Measurements from ENCODE around the gene GPD1L. TPM values are rescaled to one million over a fixed set of nuclear protein-coding genes. Genes with fewer than 3 reads are reported as not detected.

GPD1L gene
- total and polyA plus RNA-seq, 2 donors (not counting 1 experiment from before 2014, with no cell fraction given): 4.7 to 9.3 TPM

DNA sequence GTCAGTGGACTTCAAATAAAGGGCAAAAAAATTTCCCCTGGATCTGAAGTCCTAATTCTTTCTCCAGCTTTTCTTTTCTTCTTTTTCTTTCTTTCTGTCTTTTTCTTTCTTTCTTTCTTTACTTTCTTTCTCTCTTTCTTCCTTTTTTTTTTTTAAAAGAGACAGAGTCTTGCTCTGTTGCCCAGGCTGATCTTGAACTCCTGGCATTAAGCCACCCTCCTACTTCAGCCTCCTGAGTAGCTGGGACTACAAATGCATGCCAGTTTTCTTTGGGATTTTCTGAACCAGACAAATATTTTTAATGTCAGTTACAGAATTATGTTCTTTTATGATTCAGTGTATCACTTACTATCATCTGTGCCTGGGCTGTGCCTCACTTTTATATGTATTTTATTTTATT, 86.7 kb downstream of the GPD1L start:
- Mint-ChIP-seq H3K27me3 (peaks cover 5% of the 10 kb centered on the region), H3K27ac (no peak overlapping the region), H3K4me3 (no peak overlapping the region), H3K4me1 (no peaks in the 10 kb centered on the region), H3K9me3 (ENCODE audit: insufficient read depth) (no peaks in the 10 kb centered on the region)
- intact Hi-C loops (cut with micrococcal nuclease): no loop called here
- H3K4me3 ChIP-seq (ENCODE audit: control extremely low read depth in 1 of 5, extremely low read depth in 1 of 5, insufficient read depth in 1 of 5, low read depth in 2 of 5, low read length in 4 of 5): no peak overlapping the region
- CTCF ChIA-PET: no interaction called here
- no peak overlapping the region for H3K4me2 ChIP-seq (replicated peaks; ENCODE audit: low read depth, low read length, poor library complexity, severe bottlenecking)
- H3K79me2 ChIP-seq (ENCODE audit: control insufficient read depth, insufficient read depth, low read length): no peaks in the 10 kb centered on the region
- H3K9me3 ChIP-seq (ENCODE audit: control extremely low read depth in 1 of 3, control insufficient read depth in 2 of 3, insufficient read depth in 1 of 3, low read length in 2 of 3): no peaks in the 10 kb centered on the region
- no peak overlapping the region for H3K9ac ChIP-seq (ENCODE audit: low read length)
- POLR2A ChIA-PET: no interaction called here
- no peaks in the 10 kb centered on the region for H3K36me3 ChIP-seq (replicated peaks in 1 of 2; ENCODE audit: control extremely low read depth in 1 of 2, control insufficient read depth in 1 of 2, extremely low read depth in 1 of 2, insufficient read depth in 2 of 2, low read length in 1 of 2)
- no peak overlapping the region for H3K27ac ChIP-seq (ENCODE audit: low read length in 2 of 2)
- no peaks in the 10 kb centered on the region for H3K4me1 ChIP-seq (ENCODE audit: control insufficient read depth in 2 of 2, insufficient read depth in 2 of 2, low read length in 2 of 2)
- TF ChIP-seq, protein P1, sequence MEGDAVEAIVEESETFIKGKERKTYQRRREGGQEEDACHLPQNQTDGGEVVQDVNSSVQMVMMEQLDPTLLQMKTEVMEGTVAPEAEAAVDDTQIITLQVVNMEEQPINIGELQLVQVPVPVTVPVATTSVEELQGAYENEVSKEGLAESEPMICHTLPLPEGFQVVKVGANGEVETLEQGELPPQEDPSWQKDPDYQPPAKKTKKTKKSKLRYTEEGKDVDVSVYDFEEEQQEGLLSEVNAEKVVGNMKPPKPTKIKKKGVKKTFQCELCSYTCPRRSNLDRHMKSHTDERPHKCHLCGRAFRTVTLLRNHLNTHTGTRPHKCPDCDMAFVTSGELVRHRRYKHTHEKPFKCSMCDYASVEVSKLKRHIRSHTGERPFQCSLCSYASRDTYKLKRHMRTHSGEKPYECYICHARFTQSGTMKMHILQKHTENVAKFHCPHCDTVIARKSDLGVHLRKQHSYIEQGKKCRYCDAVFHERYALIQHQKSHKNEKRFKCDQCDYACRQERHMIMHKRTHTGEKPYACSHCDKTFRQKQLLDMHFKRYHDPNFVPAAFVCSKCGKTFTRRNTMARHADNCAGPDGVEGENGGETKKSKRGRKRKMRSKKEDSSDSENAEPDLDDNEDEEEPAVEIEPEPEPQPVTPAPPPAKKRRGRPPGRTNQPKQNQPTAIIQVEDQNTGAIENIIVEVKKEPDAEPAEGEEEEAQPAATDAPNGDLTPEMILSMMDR (IDR thresholded peaks at IDR 0.05): no peak
- no peak for TF ChIP-seq EZH2 (IDR thresholded peaks at IDR 0.05; ENCODE audit: borderline replicate concordance, insufficient read depth, low read depth, low read length, poor library complexity, severe bottlenecking)
- no peak for ATAC-seq (ENCODE audit: low read depth)
- no peaks in the 10 kb centered on the region for H4K20me1 ChIP-seq (ENCODE audit: control insufficient read depth, insufficient read depth, low read length, poor library complexity, severe bottlenecking)
- H3K27me3 ChIP-seq (replicated peaks in 1 of 4; ENCODE audit: control extremely low read depth in 1 of 4, control insufficient read depth in 3 of 4, insufficient read depth in 4 of 4, low read length in 3 of 4): no peaks in the 10 kb centered on the region
- no peak overlapping the region for H2AFZ ChIP-seq (ENCODE audit: insufficient read depth, low read depth, low read length, poor library complexity, severe bottlenecking)
- no peak for DNase-seq

DNA sequence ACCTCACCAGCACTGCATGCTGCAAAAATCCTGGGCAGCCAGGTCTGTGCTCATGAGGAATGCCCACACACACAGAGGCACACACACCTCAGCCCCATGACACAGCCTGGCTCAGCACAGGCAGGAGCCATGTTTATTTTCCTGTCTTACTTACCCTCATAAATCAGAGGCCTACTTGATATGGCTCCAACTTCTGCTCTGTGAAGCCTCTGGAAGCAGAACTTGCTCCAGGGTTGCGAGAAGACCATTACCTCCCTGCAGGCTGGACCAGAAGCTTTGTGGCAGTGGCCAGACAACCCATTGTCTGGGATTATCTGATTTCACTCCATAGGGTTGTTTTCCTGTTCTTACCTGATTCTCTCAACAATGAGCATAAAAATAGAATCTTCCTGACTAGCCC, 88.2 kb downstream of the GPD1L start:
- Mint-ChIP-seq H3K27ac (no peak overlapping the region), H3K9me3 (ENCODE audit: insufficient read depth) (no peaks in the 10 kb centered on the region), H3K4me1 (no peaks in the 10 kb centered on the region), H3K4me3 (no peak overlapping the region), H3K27me3 (peaks cover 19% of the 10 kb centered on the region)
- no peaks in the 10 kb centered on the region for H4K20me1 ChIP-seq (ENCODE audit: control insufficient read depth, insufficient read depth, low read length, poor library complexity, severe bottlenecking)
- H2AFZ ChIP-seq (ENCODE audit: insufficient read depth, low read depth, low read length, poor library complexity, severe bottlenecking): no peak overlapping the region
- H3K9me3 ChIP-seq (ENCODE audit: control extremely low read depth in 1 of 3, control insufficient read depth in 2 of 3, insufficient read depth in 1 of 3, low read length in 2 of 3): no peaks in the 10 kb centered on the region
- no peak overlapping the region for H3K9ac ChIP-seq (ENCODE audit: low read length)
- ATAC-seq (ENCODE audit: low read depth): no peak
- no peak for DNase-seq
- TF ChIP-seq EZH2 (IDR thresholded peaks at IDR 0.05; ENCODE audit: borderline replicate concordance, insufficient read depth, low read depth, low read length, poor library complexity, severe bottlenecking): no peak
- TF ChIP-seq, protein P1 (IDR thresholded peaks at IDR 0.05): no peak
- H3K4me1 ChIP-seq (ENCODE audit: control insufficient read depth in 2 of 2, insufficient read depth in 2 of 2, low read length in 2 of 2): no peaks in the 10 kb centered on the region
- WGBS (ENCODE audit: insufficient coverage): 100% methylated on average over 1 of the region's 1 CpG
- H3K4me2 ChIP-seq (replicated peaks; ENCODE audit: low read depth, low read length, poor library complexity, severe bottlenecking): no peak overlapping the region
- H3K79me2 ChIP-seq (ENCODE audit: control insufficient read depth, insufficient read depth, low read length): no peaks in the 10 kb centered on the region
- peaks cover 0 to 4% (median under 1%) of the 10 kb centered on the region in 4 experiments for H3K27me3 ChIP-seq (replicated peaks in 1 of 4; ENCODE audit: control extremely low read depth in 1 of 4, control insufficient read depth in 3 of 4, insufficient read depth in 4 of 4, low read length in 3 of 4)
- H3K27ac ChIP-seq (ENCODE audit: low read length in 2 of 2): no peak overlapping the region
- no peak overlapping the region for H3K4me3 ChIP-seq (ENCODE audit: control extremely low read depth in 1 of 5, extremely low read depth in 1 of 5, insufficient read depth in 1 of 5, low read depth in 2 of 5, low read length in 4 of 5)
- no peaks in the 10 kb centered on the region for H3K36me3 ChIP-seq (replicated peaks in 1 of 2; ENCODE audit: control extremely low read depth in 1 of 2, control insufficient read depth in 1 of 2, extremely low read depth in 1 of 2, insufficient read depth in 2 of 2, low read length in 1 of 2)
- ChIA-PET CTCF (no interaction called here), POLR2A (no interaction called here)
- intact Hi-C loops (cut with micrococcal nuclease): no loop called here
